Astrocyte (in vitro differentiated cells and primary cell): ENCODE results near the gene AK9. TPM values are rescaled to one million over a fixed set of nuclear protein-coding genes. Genes with fewer than 3 reads are reported as not detected.

ENCODE experiments used
- DNase-seq: peaks from one replicate; pipeline ENCODE4 v3.0.0-alpha.2; 2010; ENCODE audit warnings: low read depth
- FAIRE-seq: peaks from 2 replicates; lab custom pipeline; 2011; peaks lifted over from hg19 to GRCh38; lab: Jason Lieb, UNC
- H2AFZ ChIP-seq: 2 replicates; pipeline ENCODE4 v1.6.0; 2012; ENCODE audit warnings: low read depth, low read length, inconsistent platforms
- H3K27ac ChIP-seq: 2 replicates; pipeline ENCODE4 v1.5.1; 2011; ENCODE audit warnings: low read depth, low read length, inconsistent platforms
- H3K27me3 ChIP-seq: 2 replicates; pipeline ENCODE4 v1.6.0; 2011; ENCODE audit warnings: low read length, inconsistent platforms; ENCODE audit not compliant: insufficient read depth
- H3K36me3 ChIP-seq: 2 replicates; pipeline ENCODE4 v1.5.1; 2011; ENCODE audit warnings: low read length, inconsistent platforms; ENCODE audit not compliant: insufficient read depth
- H3K4me1 ChIP-seq: 2 replicates; pipeline ENCODE4 v1.5.1; 2011; ENCODE audit warnings: low read length, inconsistent platforms; ENCODE audit not compliant: insufficient read depth
- H3K4me2 ChIP-seq: 2 replicates; pipeline ENCODE4 v1.6.0; 2012; ENCODE audit warnings: low read length, inconsistent platforms
- H3K4me3 ChIP-seq: 2 replicates; pipeline ENCODE4 v1.5.1; 2011; ENCODE audit warnings: low read depth, mild to moderate bottlenecking, low read length, inconsistent platforms; ENCODE audit not compliant: insufficient read depth
- H3K79me2 ChIP-seq: 2 replicates; pipeline ENCODE4 v1.6.0; 2012; ENCODE audit warnings: mild to moderate bottlenecking, low read length, inconsistent platforms; ENCODE audit not compliant: insufficient read depth
- H3K9ac ChIP-seq: 2 replicates; pipeline ENCODE4 v1.6.0; 2012; ENCODE audit warnings: mild to moderate bottlenecking, low read length, inconsistent platforms
- H3K9me3 ChIP-seq: 2 replicates; pipeline ENCODE4 v1.5.1; 2012; ENCODE audit warnings: low read depth, mild to moderate bottlenecking, low read length, inconsistent platforms; ENCODE audit not compliant: insufficient read depth
- H4K20me1 ChIP-seq: 2 replicates; pipeline ENCODE4 v1.6.0; 2012; ENCODE audit warnings: low read length, inconsistent platforms; ENCODE audit not compliant: insufficient read depth
- H3K27ac Mint-ChIP-seq: one replicate; pipeline ENCODE4 v1.8.0; 2021; ENCODE audit warnings: mild to moderate bottlenecking, mixed read lengths; ENCODE audit not compliant: unreplicated experiment
- H3K27me3 Mint-ChIP-seq: one replicate; pipeline ENCODE4 v1.8.0; 2021; ENCODE audit warnings: low read depth, mixed read lengths; ENCODE audit not compliant: unreplicated experiment
- H3K36me3 Mint-ChIP-seq: one replicate; pipeline ENCODE4 v1.8.0; 2021; ENCODE audit warnings: low read depth, mixed read lengths; ENCODE audit not compliant: unreplicated experiment
- H3K4me1 Mint-ChIP-seq: one replicate; pipeline ENCODE4 v1.8.0; 2021; ENCODE audit warnings: low read depth, mixed read lengths; ENCODE audit not compliant: unreplicated experiment
- H3K4me3 Mint-ChIP-seq: one replicate; pipeline ENCODE4 v1.8.0; 2021; ENCODE audit warnings: mild to moderate bottlenecking, moderate library complexity, mixed read lengths; ENCODE audit not compliant: unreplicated experiment
- H3K9me3 Mint-ChIP-seq: one replicate; pipeline ENCODE4 v1.8.0; 2021; ENCODE audit warnings: mild to moderate bottlenecking, mixed read lengths; ENCODE audit not compliant: unreplicated experiment
- EZH2 ChIP-seq: IDR thresholded peaks from 2 replicates; pipeline ENCODE4 v1.6.1; 2012; ENCODE audit warnings: mild to moderate bottlenecking, low read length, inconsistent platforms; ENCODE audit not compliant: insufficient read depth
- total RNA-seq: library from RNA; stranded (reverse); gene quantifications from 2 replicates; pipeline ENCODE4 v1.2.1, GENCODE V29; 2021
- TF ChIP-seq, protein P1 (sequence below): IDR thresholded peaks from 2 replicates; pipeline ENCODE4 v1.5.1; 2011; ENCODE audit warnings: low read depth, mild to moderate bottlenecking, inconsistent platforms, low read length, moderate library complexity; ENCODE audit not compliant: insufficient read depth

Gene AK9
- total RNA-seq, 1 donor from 2014 or later: 3.4 TPM

GRCh38 chr6:109446541-109446940, 244.5 kb downstream of the AK9 start:
- Mint-ChIP-seq H3K4me3 (no peak overlapping the region), H3K27me3 (no peaks in the 10 kb centered on the region), H3K36me3 (peaks cover 20% of the 10 kb centered on the region), H3K9me3 (no peaks in the 10 kb centered on the region), H3K4me1 (no peaks in the 10 kb centered on the region), H3K27ac (no peak overlapping the region)
- no peak overlapping the region for H3K4me2 ChIP-seq
- no peak for DNase-seq
- peaks cover 46% of the 10 kb centered on the region for H4K20me1 ChIP-seq
- FAIRE-seq: no peak
- no peak overlapping the region for H2AFZ ChIP-seq
- no peaks in the 10 kb centered on the region for H3K27me3 ChIP-seq
- H3K79me2 ChIP-seq: no peaks in the 10 kb centered on the region
- TF ChIP-seq, protein P1, sequence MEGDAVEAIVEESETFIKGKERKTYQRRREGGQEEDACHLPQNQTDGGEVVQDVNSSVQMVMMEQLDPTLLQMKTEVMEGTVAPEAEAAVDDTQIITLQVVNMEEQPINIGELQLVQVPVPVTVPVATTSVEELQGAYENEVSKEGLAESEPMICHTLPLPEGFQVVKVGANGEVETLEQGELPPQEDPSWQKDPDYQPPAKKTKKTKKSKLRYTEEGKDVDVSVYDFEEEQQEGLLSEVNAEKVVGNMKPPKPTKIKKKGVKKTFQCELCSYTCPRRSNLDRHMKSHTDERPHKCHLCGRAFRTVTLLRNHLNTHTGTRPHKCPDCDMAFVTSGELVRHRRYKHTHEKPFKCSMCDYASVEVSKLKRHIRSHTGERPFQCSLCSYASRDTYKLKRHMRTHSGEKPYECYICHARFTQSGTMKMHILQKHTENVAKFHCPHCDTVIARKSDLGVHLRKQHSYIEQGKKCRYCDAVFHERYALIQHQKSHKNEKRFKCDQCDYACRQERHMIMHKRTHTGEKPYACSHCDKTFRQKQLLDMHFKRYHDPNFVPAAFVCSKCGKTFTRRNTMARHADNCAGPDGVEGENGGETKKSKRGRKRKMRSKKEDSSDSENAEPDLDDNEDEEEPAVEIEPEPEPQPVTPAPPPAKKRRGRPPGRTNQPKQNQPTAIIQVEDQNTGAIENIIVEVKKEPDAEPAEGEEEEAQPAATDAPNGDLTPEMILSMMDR: no peak
- TF ChIP-seq EZH2: no peak
- no peak overlapping the region for H3K27ac ChIP-seq
- peaks cover under 1% of the 10 kb centered on the region for H3K4me1 ChIP-seq
- H3K36me3 ChIP-seq: peaks cover 20% of the 10 kb centered on the region
- H3K9me3 ChIP-seq: no peaks in the 10 kb centered on the region
- no peak overlapping the region for H3K4me3 ChIP-seq
- H3K9ac ChIP-seq: no peak overlapping the region

- Mint-ChIP-seq H3K9me3 (no peaks in the 10 kb centered on the region), H3K27me3 (no peaks in the 10 kb centered on the region), H3K4me3 (no peak overlapping the region), H3K4me1 (no peaks in the 10 kb centered on the region), H3K27ac (no peak overlapping the region), H3K36me3 (peaks cover 20% of the 10 kb centered on the region)
- H3K4me2 ChIP-seq: no peak overlapping the region
- no peaks in the 10 kb centered on the region for H3K27me3 ChIP-seq
- H3K9me3 ChIP-seq: no peaks in the 10 kb centered on the region
- H3K4me1 ChIP-seq: peaks cover 5% of the 10 kb centered on the region
- H2AFZ ChIP-seq: no peak overlapping the region
- H3K79me2 ChIP-seq: no peaks in the 10 kb centered on the region
- TF ChIP-seq, protein P1: no peak
- TF ChIP-seq EZH2: no peak
- H3K36me3 ChIP-seq: peaks cover 20% of the 10 kb centered on the region
- FAIRE-seq (no peak), DNase-seq (no peak)
- no peak overlapping the region for H3K27ac ChIP-seq
- no peak overlapping the region for H3K9ac ChIP-seq
- peaks cover 50% of the 10 kb centered on the region for H4K20me1 ChIP-seq
- no peak overlapping the region for H3K4me3 ChIP-seq
Measured at GRCh38 chr6:109446072-109446471, 244.9 kb downstream of the AK9 start.

GRCh38 chr6:109445382-109445781, 245.6 kb downstream of the AK9 start:
- no peak overlapping the region for H3K4me3 Mint-ChIP-seq
- no peaks in the 10 kb centered on the region for H3K9me3 Mint-ChIP-seq
- H3K27ac Mint-ChIP-seq: no peak overlapping the region
- no peaks in the 10 kb centered on the region for H3K27me3 Mint-ChIP-seq
- FAIRE-seq (no peak), DNase-seq (no peak)
- Histone ChIP-seq H3K4me3 (no peak overlapping the region), H4K20me1 (peaks cover 44% of the 10 kb centered on the region), H2AFZ (no peak overlapping the region), H3K27ac (no peak overlapping the region), H3K4me2 (no peak overlapping the region), H3K27me3 (no peaks in the 10 kb centered on the region), H3K9ac (no peak overlapping the region), H3K36me3 (peaks cover 20% of the 10 kb centered on the region), H3K9me3 (no peaks in the 10 kb centered on the region), H3K4me1 (peaks cover 6% of the 10 kb centered on the region), H3K79me2 (no peaks in the 10 kb centered on the region)
- peaks cover 17% of the 10 kb centered on the region for H3K36me3 Mint-ChIP-seq
- H3K4me1 Mint-ChIP-seq: no peaks in the 10 kb centered on the region
- no peak for TF ChIP-seq EZH2
- TF ChIP-seq, protein P1: no peak
